ENCODE measurements around the gene NKPD1.

The NKPD1 gene

DNA sequence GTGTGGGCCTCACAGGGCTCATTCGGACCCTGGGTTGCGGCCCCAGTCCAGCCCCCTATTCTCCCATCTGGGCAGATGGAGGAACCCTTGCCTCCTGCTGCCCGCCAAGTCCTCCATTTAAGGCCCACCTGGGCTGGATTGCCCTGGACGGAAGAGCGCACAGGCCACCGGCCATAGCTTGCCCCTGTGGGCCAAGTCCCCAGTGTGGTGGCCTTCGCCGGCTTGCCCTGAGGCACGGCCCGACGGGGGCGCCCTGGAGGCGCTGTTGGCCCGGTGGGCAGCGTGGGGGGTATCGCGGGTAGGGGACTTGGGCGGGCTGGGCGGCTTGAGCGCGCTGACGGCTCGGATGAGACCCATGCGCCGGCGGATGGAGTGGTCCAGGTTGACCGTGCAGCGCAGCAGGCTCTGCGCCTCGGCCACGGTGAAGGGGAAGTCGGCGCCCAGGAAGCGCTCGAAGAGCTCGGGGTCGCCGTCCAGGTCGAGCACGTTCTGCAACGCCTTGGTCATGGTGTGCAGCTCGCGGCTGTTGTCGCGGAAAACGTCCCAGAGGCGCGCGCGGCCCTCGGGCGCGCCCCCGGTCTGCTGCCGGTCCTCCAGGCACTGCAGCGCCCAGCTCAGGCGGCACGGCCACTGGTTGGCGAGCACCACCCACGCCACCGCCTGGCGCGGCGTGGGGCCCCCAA is 8.8 kb downstream of the NKPD1 start:
- Histone ChIP-seq H3K4me1 (ENCODE audit: control insufficient read depth, insufficient read depth, low read length) (peaks cover 15% of the 10 kb centered on the region), H3K9me3 (ENCODE audit: control insufficient read depth, insufficient read depth, low read depth, low read length) (no peaks in the 10 kb centered on the region), H3K36me3 (ENCODE audit: control insufficient read depth, insufficient read depth, low read length) (no peaks in the 10 kb centered on the region), H3K27ac (ENCODE audit: low read depth, low read length) (no peak overlapping the region), H3K9ac (ENCODE audit: low read length) (no peak overlapping the region), H3K4me3 (ENCODE audit: low read depth, low read length) (peak overlapping the region; percentile 20; the same call in 1 of the 2 replicates), H3K27me3 (ENCODE audit: control insufficient read depth, insufficient read depth, low read length) (peaks cover 35% of the 10 kb centered on the region)

GRCh38 chr19:45151320-45151719 is 9.5 kb downstream of the NKPD1 start:
- Histone ChIP-seq H3K27me3 (ENCODE audit: control insufficient read depth, insufficient read depth, low read length) (peaks cover 35% of the 10 kb centered on the region), H3K9ac (ENCODE audit: low read length) (no peak overlapping the region), H3K4me1 (ENCODE audit: control insufficient read depth, insufficient read depth, low read length) (peaks cover 10% of the 10 kb centered on the region), H3K9me3 (ENCODE audit: control insufficient read depth, insufficient read depth, low read depth, low read length) (no peaks in the 10 kb centered on the region), H3K27ac (ENCODE audit: low read depth, low read length) (no peak overlapping the region), H3K36me3 (ENCODE audit: control insufficient read depth, insufficient read depth, low read length) (0 out of 2 replicates have a peak, but pooled peaks cover 2% of the 10 kb centered on the region), H3K4me3 (ENCODE audit: low read depth, low read length) (no peak overlapping the region)

DNA sequence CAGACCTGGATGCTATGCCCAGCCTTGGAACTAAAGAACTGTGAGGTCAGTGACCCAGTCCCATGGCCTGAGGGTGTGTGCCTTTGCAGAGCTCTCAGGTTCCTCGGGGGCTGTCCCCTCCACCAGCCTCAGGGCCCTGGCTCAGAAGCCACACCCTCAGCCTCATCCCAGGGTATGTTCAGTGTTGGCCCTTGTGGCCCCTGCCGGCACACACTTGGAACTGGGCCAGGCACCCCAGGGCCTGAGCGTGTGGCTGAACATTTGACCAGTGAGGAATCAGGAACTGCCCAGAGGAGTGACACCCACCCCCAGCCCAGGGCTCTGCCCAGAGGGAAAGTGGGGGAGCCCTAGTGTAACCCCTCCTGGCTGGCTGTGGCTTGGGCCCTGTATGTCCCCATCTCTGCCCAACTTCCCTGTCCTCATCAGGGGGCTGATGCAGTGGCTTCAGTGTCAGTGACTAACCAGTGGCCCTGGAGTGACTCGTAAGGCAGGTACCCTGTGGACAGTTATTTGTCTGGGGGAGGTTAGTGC is 10.0 kb downstream of the NKPD1 start:
- Histone ChIP-seq H3K4me1 (ENCODE audit: control insufficient read depth, insufficient read depth, low read length) (peaks cover 10% of the 10 kb centered on the region), H3K36me3 (ENCODE audit: control insufficient read depth, insufficient read depth, low read length) (0 out of 2 replicates have a peak, but pooled peaks cover 7% of the 10 kb centered on the region), H3K27me3 (ENCODE audit: control insufficient read depth, insufficient read depth, low read length) (peaks cover 35% of the 10 kb centered on the region), H3K27ac (ENCODE audit: low read depth, low read length) (no peak overlapping the region), H3K9ac (ENCODE audit: low read length) (no peak overlapping the region), H3K4me3 (ENCODE audit: low read depth, low read length) (no peak overlapping the region), H3K9me3 (ENCODE audit: control insufficient read depth, insufficient read depth, low read depth, low read length) (no peaks in the 10 kb centered on the region)

GRCh38 chr19:45150180-45150579 is 10.6 kb downstream of the NKPD1 start:
- Histone ChIP-seq H3K9me3 (ENCODE audit: control insufficient read depth, insufficient read depth, low read depth, low read length) (no peaks in the 10 kb centered on the region), H3K4me3 (ENCODE audit: low read depth, low read length) (no peak overlapping the region), H3K27ac (ENCODE audit: low read depth, low read length) (no peak overlapping the region), H3K9ac (ENCODE audit: low read length) (no peak overlapping the region), H3K4me1 (ENCODE audit: control insufficient read depth, insufficient read depth, low read length) (peaks cover 10% of the 10 kb centered on the region), H3K36me3 (ENCODE audit: control insufficient read depth, insufficient read depth, low read length) (peaks cover 11% of the 10 kb centered on the region), H3K27me3 (ENCODE audit: control insufficient read depth, insufficient read depth, low read length) (peaks cover 33% of the 10 kb centered on the region)

DNA sequence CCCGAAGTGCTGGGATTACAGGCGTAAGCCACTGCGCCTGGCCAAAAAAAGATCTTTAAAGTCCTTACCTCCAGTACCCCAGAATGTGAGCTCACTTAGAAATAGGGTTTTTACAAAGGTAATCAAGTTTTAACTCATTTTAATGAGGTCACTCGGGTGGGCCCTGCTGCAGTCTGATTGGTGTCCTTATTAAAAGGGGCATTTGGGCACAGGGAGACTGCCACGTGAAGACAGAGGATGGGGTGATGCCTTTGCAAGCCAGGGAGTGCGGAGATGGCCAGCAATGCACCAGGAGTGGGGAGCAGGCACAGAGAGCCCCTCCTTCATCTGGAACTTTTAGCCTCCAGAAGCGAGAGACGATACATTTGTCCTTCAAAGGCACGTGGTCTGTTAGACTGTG is 11.7 kb downstream of the NKPD1 start:
- H3K9ac ChIP-seq (ENCODE audit: low read length) = no peak overlapping the region

DNA sequence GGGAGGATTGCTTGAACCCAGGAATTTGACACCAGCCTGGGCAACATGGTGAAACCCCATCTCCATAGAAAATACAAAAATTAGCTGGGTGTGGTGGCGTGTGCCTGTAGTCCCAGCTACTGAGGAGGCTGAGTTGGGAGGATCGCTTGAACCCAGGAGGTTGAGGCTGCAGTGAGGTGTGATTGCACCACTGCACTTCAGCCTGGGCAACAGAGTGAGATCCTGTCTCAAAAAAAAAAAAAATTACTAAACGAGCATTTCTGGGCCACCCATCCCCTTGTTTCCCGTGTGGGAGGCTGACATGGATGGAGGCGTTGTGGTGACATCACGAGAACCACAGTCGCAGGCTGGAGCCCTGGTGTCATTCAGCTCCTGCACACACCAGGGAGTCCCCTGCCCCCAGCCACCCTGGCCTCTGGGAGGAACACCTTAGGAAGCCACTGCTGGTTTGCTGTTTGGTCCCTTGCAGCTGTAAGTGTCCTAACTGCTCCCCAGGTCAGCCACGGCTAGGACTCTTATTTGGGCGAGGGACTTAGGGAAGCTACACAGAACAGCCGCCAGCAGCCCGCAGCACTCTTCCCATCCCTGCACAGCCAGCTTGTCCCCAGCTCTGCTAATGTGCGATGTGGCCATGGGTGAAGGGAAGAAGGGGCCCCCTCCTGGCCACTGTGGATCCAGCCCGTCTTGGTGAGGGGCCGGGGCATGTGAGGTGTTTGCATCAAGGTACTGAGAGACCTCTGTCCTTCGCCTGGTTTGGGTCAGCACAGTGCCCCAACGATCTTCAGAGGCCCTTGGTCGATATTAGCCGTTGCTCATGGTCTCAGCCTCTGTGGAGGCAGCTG is 12.7 kb downstream of the NKPD1 start:
- no peak overlapping the region for H3K4me3 ChIP-seq (ENCODE audit: low read depth, low read length)
- peaks cover 18% of the 10 kb centered on the region for H3K27me3 ChIP-seq (ENCODE audit: control insufficient read depth, insufficient read depth, low read length)
- H3K27ac ChIP-seq (ENCODE audit: low read depth, low read length) = no peak overlapping the region
- H3K9ac ChIP-seq (ENCODE audit: low read length) = no peak overlapping the region
- no peaks in the 10 kb centered on the region for H3K4me1 ChIP-seq (ENCODE audit: control insufficient read depth, insufficient read depth, low read length)
- peaks cover 21% of the 10 kb centered on the region for H3K36me3 ChIP-seq (ENCODE audit: control insufficient read depth, insufficient read depth, low read length)
- H3K9me3 ChIP-seq (ENCODE audit: control insufficient read depth, insufficient read depth, low read depth, low read length) = no peaks in the 10 kb centered on the region

More for the DNA sequence above, 11.7 kb downstream of the NKPD1 start:
- Histone ChIP-seq H3K36me3 (ENCODE audit: control insufficient read depth, insufficient read depth, low read length) (peaks cover 16% of the 10 kb centered on the region), H3K27ac (ENCODE audit: low read depth, low read length) (no peak overlapping the region), H3K9me3 (ENCODE audit: control insufficient read depth, insufficient read depth, low read depth, low read length) (no peaks in the 10 kb centered on the region), H3K4me1 (ENCODE audit: control insufficient read depth, insufficient read depth, low read length) (peaks cover 6% of the 10 kb centered on the region), H3K4me3 (ENCODE audit: low read depth, low read length) (no peak overlapping the region), H3K27me3 (ENCODE audit: control insufficient read depth, insufficient read depth, low read length) (peaks cover 28% of the 10 kb centered on the region)

DNA sequence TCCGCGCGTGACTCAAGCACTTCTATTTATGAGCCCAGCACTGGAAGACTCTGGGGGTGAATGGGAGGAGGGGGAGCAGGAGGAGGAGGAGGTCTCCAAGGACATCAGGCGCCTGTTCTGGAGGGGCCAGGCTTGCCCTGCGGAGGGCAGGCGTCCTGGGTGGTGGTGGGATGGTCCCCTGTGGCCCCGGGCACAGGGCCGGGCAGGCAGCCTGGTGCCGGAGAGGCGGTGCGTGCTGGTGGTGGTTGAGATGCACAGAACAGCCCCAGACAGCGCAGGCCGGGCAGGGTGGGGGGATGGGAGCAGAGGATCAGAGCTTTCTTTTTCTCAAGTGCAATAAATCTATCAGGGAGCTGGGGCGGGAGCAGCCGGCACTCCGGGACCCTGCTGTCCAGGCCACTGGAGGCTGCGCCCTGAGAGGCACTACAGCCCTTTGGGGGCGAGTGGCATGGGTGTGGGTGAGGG is 14.0 kb downstream of the NKPD1 start:
- Histone ChIP-seq H3K9ac (ENCODE audit: low read length) (no peak overlapping the region), H3K27me3 (ENCODE audit: control insufficient read depth, insufficient read depth, low read length) (peaks cover 5% of the 10 kb centered on the region), H3K4me3 (ENCODE audit: low read depth, low read length) (no peak overlapping the region), H3K4me1 (ENCODE audit: control insufficient read depth, insufficient read depth, low read length) (no peaks in the 10 kb centered on the region), H3K36me3 (ENCODE audit: control insufficient read depth, insufficient read depth, low read length) (peaks cover 34% of the 10 kb centered on the region), H3K27ac (ENCODE audit: low read depth, low read length) (no peak overlapping the region; the same call in 1 of the 2 replicates), H3K9me3 (ENCODE audit: control insufficient read depth, insufficient read depth, low read depth, low read length) (no peaks in the 10 kb centered on the region)

- peaks cover 39% of the 10 kb centered on the region for H3K36me3 ChIP-seq (ENCODE audit: control insufficient read depth, insufficient read depth, low read length)
- H3K9ac ChIP-seq (ENCODE audit: low read length) = no peak overlapping the region
- H3K4me1 ChIP-seq (ENCODE audit: control insufficient read depth, insufficient read depth, low read length) = no peaks in the 10 kb centered on the region
- H3K27ac ChIP-seq (ENCODE audit: low read depth, low read length) = no peak overlapping the region; the same call in 1 of the 2 replicates
- H3K27me3 ChIP-seq (ENCODE audit: control insufficient read depth, insufficient read depth, low read length) = no peaks in the 10 kb centered on the region
- no peak overlapping the region for H3K4me3 ChIP-seq (ENCODE audit: low read depth, low read length)
- H3K9me3 ChIP-seq (ENCODE audit: control insufficient read depth, insufficient read depth, low read depth, low read length) = no peaks in the 10 kb centered on the region
These were observed 14.5 kb downstream of the NKPD1 start for GRCh38 chr19:45146251-45146650.

GRCh38 chr19:45145270-45146189 is 15.3 kb downstream of the NKPD1 start:
- no peak overlapping the region for H3K27ac ChIP-seq (ENCODE audit: low read depth, low read length)

DNA sequence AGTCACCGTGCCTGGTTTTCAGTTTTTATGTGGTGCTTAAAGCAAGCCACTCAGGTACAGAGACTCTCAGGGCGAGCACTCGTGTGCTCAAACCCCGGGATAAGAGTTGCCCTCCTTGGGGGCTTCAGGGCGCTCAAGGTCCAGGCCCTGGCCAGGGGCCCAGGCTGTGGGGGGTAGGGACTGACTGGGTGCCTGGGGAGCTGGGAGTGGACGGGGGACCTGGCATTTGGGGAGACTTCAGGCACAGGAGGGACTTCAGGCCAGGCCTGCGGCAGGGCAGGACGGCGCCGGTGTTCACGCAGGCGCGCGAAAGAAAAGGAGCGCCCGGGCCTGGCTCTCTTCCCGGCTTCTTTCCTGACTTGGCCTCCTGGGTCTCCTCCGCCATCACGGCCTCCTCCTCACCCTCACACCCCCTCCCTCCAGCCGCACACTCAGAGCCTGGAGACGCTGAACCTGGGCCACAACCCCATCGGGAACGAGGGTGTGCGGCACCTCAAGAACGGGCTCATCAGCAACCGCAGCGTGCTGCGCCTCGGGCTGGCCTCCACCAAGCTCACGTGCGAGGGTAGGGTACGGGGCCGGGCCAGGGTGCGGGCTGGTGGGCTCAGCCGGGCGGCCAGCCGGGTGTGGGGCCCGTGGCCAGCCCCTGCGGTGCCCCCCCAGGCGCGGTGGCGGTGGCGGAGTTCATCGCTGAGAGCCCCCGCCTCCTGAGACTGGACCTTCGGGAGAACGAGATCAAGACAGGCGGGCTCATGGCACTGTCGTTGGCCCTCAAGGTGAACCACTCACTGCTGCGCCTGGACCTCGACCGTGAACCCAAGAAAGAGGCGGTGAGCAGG is 16.1 kb downstream of the NKPD1 start:
- no peak overlapping the region for H3K4me3 ChIP-seq (ENCODE audit: low read depth, low read length)
- no peaks in the 10 kb centered on the region for H3K27me3 ChIP-seq (ENCODE audit: control insufficient read depth, insufficient read depth, low read length)
- H3K36me3 ChIP-seq (ENCODE audit: control insufficient read depth, insufficient read depth, low read length) = peaks cover 42% of the 10 kb centered on the region
- H3K9ac ChIP-seq (ENCODE audit: low read length) = no peak overlapping the region
- H3K9me3 ChIP-seq (ENCODE audit: control insufficient read depth, insufficient read depth, low read depth, low read length) = no peaks in the 10 kb centered on the region
- no peak overlapping the region for H3K27ac ChIP-seq (ENCODE audit: low read depth, low read length)
- H3K4me1 ChIP-seq (ENCODE audit: control insufficient read depth, insufficient read depth, low read length) = no peaks in the 10 kb centered on the region

More at GRCh38 chr19:45145270-45146189, 15.3 kb downstream of the NKPD1 start:
- H3K4me1 ChIP-seq (ENCODE audit: control insufficient read depth, insufficient read depth, low read length) = no peaks in the 10 kb centered on the region
- H3K27me3 ChIP-seq (ENCODE audit: control insufficient read depth, insufficient read depth, low read length) = no peaks in the 10 kb centered on the region
- peaks cover 42% of the 10 kb centered on the region for H3K36me3 ChIP-seq (ENCODE audit: control insufficient read depth, insufficient read depth, low read length)
- H3K9ac ChIP-seq (ENCODE audit: low read length) = no peak overlapping the region
- H3K9me3 ChIP-seq (ENCODE audit: control insufficient read depth, insufficient read depth, low read depth, low read length) = no peaks in the 10 kb centered on the region
- no peak overlapping the region for H3K4me3 ChIP-seq (ENCODE audit: low read depth, low read length)

All from HUES6 (cell line).